Parathyroid adenoma (tissue), 2 donors: ENCODE results near the gene SERPINB13.

Source experiments
- H2AFZ ChIP-seq: fragments of 300-600 bp; sonication (generic); one replicate; pipeline ENCODE4 v1.7.0; 2017; ENCODE audit warnings: antibody characterized with exemption, mild to moderate bottlenecking
- H3K27ac ChIP-seq: fragments of 300-600 bp; sonication (generic); one replicate; pipeline ENCODE4 v1.7.0; 2017
- H3K27me3 ChIP-seq: fragments of 300-600 bp; sonication (generic); one replicate; pipeline ENCODE4 v1.7.0; 2017; ENCODE audit warnings: low read length; ENCODE audit not compliant: control insufficient read depth, insufficient read depth
- H3K36me3 ChIP-seq: fragments of 300-600 bp; sonication (generic); one replicate; pipeline ENCODE4 v1.7.0; 2017; ENCODE audit warnings: low read length; ENCODE audit not compliant: control insufficient read depth, insufficient read depth
- H3K4me1 ChIP-seq: fragments of 300-600 bp; sonication (generic); one replicate; pipeline ENCODE4 v1.7.0; 2017; ENCODE audit warnings: control low read depth
- H3K4me2 ChIP-seq: fragments of 300-600 bp; sonication (generic); one replicate; pipeline ENCODE4 v1.7.0; 2017; ENCODE audit warnings: low read length
- H3K4me3 ChIP-seq: fragments of 300-600 bp; sonication (generic); one replicate; pipeline ENCODE4 v1.7.0; 2017; ENCODE audit warnings: low read depth, low read length
- H3K79me2 ChIP-seq: fragments of 300-600 bp; sonication (generic); one replicate; pipeline ENCODE4 v1.7.0; 2017; ENCODE audit warnings: control low read depth
- H3K9ac ChIP-seq: fragments of 300-600 bp; sonication (generic); one replicate; pipeline ENCODE4 v1.7.0; 2017; ENCODE audit warnings: mild to moderate bottlenecking
- H3K9me3 ChIP-seq: fragments of 300-600 bp; sonication (generic); one replicate; pipeline ENCODE4 v1.7.0; 2017; ENCODE audit warnings: low read length; ENCODE audit not compliant: control insufficient read depth
- CTCF ChIP-seq: fragments of 300-600 bp; sonication (generic); IDR thresholded peaks from one replicate; pipeline ENCODE4 v1.7.0; 2017; ENCODE audit warnings: antibody characterized with exemption, mild to moderate bottlenecking
- donor health status: primary hyperparathyroidism.

The SERPINB13 gene, protein sequence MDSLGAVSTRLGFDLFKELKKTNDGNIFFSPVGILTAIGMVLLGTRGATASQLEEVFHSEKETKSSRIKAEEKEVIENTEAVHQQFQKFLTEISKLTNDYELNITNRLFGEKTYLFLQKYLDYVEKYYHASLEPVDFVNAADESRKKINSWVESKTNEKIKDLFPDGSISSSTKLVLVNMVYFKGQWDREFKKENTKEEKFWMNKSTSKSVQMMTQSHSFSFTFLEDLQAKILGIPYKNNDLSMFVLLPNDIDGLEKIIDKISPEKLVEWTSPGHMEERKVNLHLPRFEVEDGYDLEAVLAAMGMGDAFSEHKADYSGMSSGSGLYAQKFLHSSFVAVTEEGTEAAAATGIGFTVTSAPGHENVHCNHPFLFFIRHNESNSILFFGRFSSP

DNA sequence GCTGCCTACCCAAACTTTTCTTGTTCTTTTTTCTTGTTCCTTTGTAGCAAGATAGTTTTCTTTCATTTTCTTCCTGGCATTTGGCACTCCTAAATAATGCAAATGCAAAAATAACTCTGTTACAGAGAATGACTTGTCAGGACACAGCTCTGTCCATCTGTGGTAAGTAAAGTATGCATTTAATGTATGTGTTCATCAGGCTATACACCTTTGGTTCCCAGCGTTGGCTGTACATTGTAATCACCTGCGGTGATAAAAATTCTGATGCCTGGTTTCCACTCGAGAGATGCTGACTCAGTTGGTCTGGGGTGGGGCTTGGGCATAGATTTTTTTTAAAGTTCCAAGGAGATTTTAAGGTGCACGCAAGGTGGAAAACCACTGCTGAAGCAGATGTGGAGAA is at the start of gene SERPINB13:
TSS of gene SERPINB13 (plus strand) at position 378 of the 400 bp plus-strand sequence. CDS start 1,325 bp downstream, outside the sequence.
- Histone ChIP-seq H3K36me3 (no peaks in the 10 kb centered on the region), H2AFZ (no peak within 1 kb of the TSS), H3K79me2 (no peaks in the 10 kb centered on the region), H3K9ac (no peak within 1 kb of the TSS), H3K4me3 (no peak within 1 kb of the TSS), H3K27me3 (no peaks in the 10 kb centered on the region), H3K4me2 (no peak within 1 kb of the TSS), H3K9me3 (no peaks in the 10 kb centered on the region), H3K27ac (no peak within 1 kb of the TSS), H3K4me1 (no peaks in the 10 kb centered on the region)
- TF ChIP-seq CTCF = no peak

DNA sequence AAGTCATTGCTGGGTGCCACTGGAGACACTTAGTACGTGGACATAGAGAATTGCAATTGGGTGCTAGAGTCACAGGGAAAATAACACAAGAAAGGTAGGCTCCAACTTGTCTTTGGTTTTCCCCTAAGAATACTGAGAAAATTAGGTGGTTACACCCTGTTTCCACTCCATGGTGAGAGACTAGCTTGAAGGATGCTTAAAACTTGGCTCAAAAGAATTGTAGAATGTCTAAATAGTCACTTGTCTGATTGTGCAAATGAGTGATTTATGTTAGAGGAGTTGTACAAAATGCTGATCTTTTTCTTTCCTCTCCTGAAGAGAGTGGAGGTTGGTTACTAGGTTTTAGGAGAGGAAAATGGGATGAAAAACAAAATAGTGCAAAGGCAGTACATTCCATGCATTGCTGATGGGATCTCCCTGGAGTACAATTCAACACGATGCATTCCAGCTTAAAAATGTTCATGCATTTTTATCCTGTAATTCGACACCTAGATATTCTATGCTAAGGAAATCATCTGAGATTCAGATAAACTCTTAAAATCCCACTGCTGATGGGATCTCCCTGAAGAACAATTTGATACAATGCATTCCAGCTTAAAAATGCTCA is 47.1 kb upstream of the SERPINB13 start:
- H3K36me3 ChIP-seq = no peaks in the 10 kb centered on the region

GRCh38 chr18:63542069-63542468 is 45.1 kb upstream of the SERPINB13 start, which contains the start of gene SERPINB12:
Gene SERPINB12 (plus strand): TSS chr18:63542369. CDS start chr18:63556160, 13,791 bp downstream.
- Histone ChIP-seq H3K36me3 (no peaks in the 10 kb centered on the region), H3K27me3 (no peaks in the 10 kb centered on the region), H3K4me1 (no peaks in the 10 kb centered on the region), H2AFZ (no peak within 1 kb of the TSS), H3K4me2 (no peak within 1 kb of the TSS), H3K9ac (no peak within 1 kb of the TSS), H3K27ac (no peak within 1 kb of the TSS), H3K79me2 (no peaks in the 10 kb centered on the region), H3K9me3 (no peaks in the 10 kb centered on the region), H3K4me3 (no peak within 1 kb of the TSS)
- no peak for TF ChIP-seq CTCF

More for the DNA sequence above, 47.1 kb upstream of the SERPINB13 start:
- Histone ChIP-seq H3K9ac (no peak overlapping the region), H3K79me2 (no peaks in the 10 kb centered on the region), H3K27ac (no peak overlapping the region), H3K4me3 (no peak overlapping the region), H3K4me1 (no peaks in the 10 kb centered on the region), H3K9me3 (no peaks in the 10 kb centered on the region), H3K4me2 (no peak overlapping the region), H2AFZ (no peak overlapping the region), H3K27me3 (no peaks in the 10 kb centered on the region)
- TF ChIP-seq CTCF = no peak

DNA sequence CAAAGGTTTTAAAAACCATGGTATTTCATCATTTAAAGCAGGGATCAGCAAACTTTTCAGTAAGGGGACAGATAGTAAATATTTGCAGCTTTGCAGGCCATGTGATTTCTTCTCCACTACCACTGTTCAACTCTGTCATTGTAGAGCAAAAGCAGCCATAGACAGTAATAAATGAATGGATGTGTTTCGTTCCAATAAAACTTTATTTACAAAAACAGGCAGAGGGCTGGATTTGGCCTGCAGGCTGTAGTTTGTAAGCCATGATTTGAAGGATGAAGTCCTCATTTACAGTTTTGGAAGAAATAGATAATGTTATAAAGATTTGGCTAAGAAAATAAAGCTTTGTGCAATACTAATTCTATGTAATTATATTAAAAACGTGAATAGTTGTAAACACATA is 43.1 kb upstream of the SERPINB13 start:
- H3K4me2 ChIP-seq = no peak overlapping the region
- no peak overlapping the region for H2AFZ ChIP-seq
- no peak overlapping the region for H3K27ac ChIP-seq
- H3K36me3 ChIP-seq = no peaks in the 10 kb centered on the region
- no peaks in the 10 kb centered on the region for H3K4me1 ChIP-seq
- no peak overlapping the region for H3K9ac ChIP-seq
- H3K79me2 ChIP-seq = no peaks in the 10 kb centered on the region
- no peak overlapping the region for H3K4me3 ChIP-seq
- no peaks in the 10 kb centered on the region for H3K27me3 ChIP-seq
- no peaks in the 10 kb centered on the region for H3K9me3 ChIP-seq
- TF ChIP-seq CTCF = no peak
